Progenitor cell of endocrine pancreas (in vitro differentiated cells): Measurements from ENCODE around the gene ERRFI1. TPM values are rescaled to one million over a fixed set of nuclear protein-coding genes. Genes with fewer than 3 reads are reported as not detected.

Source experiments
- DNase-seq: peaks from one replicate; pipeline ENCODE4 v3.0.0; 2021; ENCODE audit warnings: low spot score; ENCODE audit not compliant: unreplicated experiment
- H3K27ac Mint-ChIP-seq: 2 replicates; pipeline ENCODE4 v1.8.0; 2021; ENCODE audit warnings: mild to moderate bottlenecking, moderate library complexity, mixed read lengths
- H3K27me3 Mint-ChIP-seq: 2 replicates; pipeline ENCODE4 v1.8.0; 2021; ENCODE audit warnings: mixed read lengths
- H3K36me3 Mint-ChIP-seq: 2 replicates; pipeline ENCODE4 v1.8.0; 2022; ENCODE audit warnings: mixed read lengths; ENCODE audit not compliant: insufficient read depth
- H3K4me1 Mint-ChIP-seq: 2 replicates; pipeline ENCODE4 v1.8.0; 2021; ENCODE audit warnings: low read depth, mixed read lengths
- H3K4me3 Mint-ChIP-seq: 2 replicates; pipeline ENCODE4 v1.8.0; 2021; ENCODE audit warnings: low read depth, mild to moderate bottlenecking, moderate library complexity, mixed read lengths
- H3K9me3 Mint-ChIP-seq: 2 replicates; pipeline ENCODE4 v1.8.0; 2021; ENCODE audit warnings: low read depth, mixed read lengths
- total RNA-seq: library from RNA; stranded (reverse); gene quantifications from 2 replicates; pipeline ENCODE4 v1.2.1, GENCODE V29; 2021
- TF ChIP-seq, protein P1 (sequence below): fragments of 200-600 bp; sonication (generic); IDR thresholded peaks from one replicate; pipeline ENCODE4 v1.5.0; 2021; ENCODE audit warnings: antibody characterized with exemption, mild to moderate bottlenecking; ENCODE audit not compliant: unreplicated experiment

The ERRFI1 gene
- total RNA-seq, 1 donor from 2014 or later = 138 TPM

DNA sequence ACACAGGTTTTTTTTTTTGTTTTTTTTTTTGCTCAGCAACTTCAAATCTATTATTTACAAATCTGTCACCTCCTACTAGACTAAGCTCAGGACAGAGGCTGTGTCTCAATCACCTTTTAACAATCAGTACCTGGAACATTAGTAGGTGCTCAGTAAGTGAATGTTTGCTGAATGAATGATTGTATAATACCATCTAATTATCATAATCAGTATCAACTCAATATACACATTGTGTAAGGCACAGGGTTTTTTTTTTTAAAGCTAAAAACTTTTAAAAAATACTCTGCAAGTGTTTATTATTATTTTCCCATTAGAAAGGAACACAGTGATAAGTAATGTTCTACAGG lies 9.2 kb downstream of the ERRFI1 start:
- DNase-seq = no peak
- Mint-ChIP-seq H3K27me3 (no peaks in the 10 kb centered on the region), H3K27ac (peak overlapping the region; percentile 79), H3K36me3 (peaks cover 22% of the 10 kb centered on the region), H3K4me1 (peaks cover 66% of the 10 kb centered on the region), H3K9me3 (no peaks in the 10 kb centered on the region), H3K4me3 (peak overlapping the region; percentile 15)
- TF ChIP-seq, protein P1, sequence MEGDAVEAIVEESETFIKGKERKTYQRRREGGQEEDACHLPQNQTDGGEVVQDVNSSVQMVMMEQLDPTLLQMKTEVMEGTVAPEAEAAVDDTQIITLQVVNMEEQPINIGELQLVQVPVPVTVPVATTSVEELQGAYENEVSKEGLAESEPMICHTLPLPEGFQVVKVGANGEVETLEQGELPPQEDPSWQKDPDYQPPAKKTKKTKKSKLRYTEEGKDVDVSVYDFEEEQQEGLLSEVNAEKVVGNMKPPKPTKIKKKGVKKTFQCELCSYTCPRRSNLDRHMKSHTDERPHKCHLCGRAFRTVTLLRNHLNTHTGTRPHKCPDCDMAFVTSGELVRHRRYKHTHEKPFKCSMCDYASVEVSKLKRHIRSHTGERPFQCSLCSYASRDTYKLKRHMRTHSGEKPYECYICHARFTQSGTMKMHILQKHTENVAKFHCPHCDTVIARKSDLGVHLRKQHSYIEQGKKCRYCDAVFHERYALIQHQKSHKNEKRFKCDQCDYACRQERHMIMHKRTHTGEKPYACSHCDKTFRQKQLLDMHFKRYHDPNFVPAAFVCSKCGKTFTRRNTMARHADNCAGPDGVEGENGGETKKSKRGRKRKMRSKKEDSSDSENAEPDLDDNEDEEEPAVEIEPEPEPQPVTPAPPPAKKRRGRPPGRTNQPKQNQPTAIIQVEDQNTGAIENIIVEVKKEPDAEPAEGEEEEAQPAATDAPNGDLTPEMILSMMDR = no peak

- Mint-ChIP-seq H3K27me3 (no peaks in the 10 kb centered on the region), H3K9me3 (no peaks in the 10 kb centered on the region), H3K36me3 (peaks cover 22% of the 10 kb centered on the region), H3K4me3 (peak overlapping the region; percentile 15), H3K4me1 (peaks cover 62% of the 10 kb centered on the region), H3K27ac (peak overlapping the region; percentile 79)
- DNase-seq = no peak
- TF ChIP-seq, protein P1 = no peak
These were observed 9.8 kb downstream of the ERRFI1 start for GRCh38 chr1:8016210-8016894.

GRCh38 chr1:8015809-8016165 lies 10.3 kb downstream of the ERRFI1 start:
- TF ChIP-seq, protein P1 = no peak
- DNase-seq = no peak
- Mint-ChIP-seq H3K36me3 (peaks cover 23% of the 10 kb centered on the region), H3K4me1 (peaks cover 58% of the 10 kb centered on the region), H3K9me3 (no peaks in the 10 kb centered on the region), H3K27ac (peak overlapping the region; percentile 79), H3K4me3 (peak overlapping the region; percentile 18), H3K27me3 (no peaks in the 10 kb centered on the region)

GRCh38 chr1:8015036-8015808 lies 10.9 kb downstream of the ERRFI1 start:
- H3K4me1 Mint-ChIP-seq = peaks cover 54% of the 10 kb centered on the region
- H3K27ac Mint-ChIP-seq = peak overlapping the region; percentile 85
- no peak for DNase-seq
- no peak overlapping the region for H3K4me3 Mint-ChIP-seq
- TF ChIP-seq, protein P1 = peak; percentile 72
- H3K36me3 Mint-ChIP-seq = peaks cover 27% of the 10 kb centered on the region
- no peaks in the 10 kb centered on the region for H3K27me3 Mint-ChIP-seq
- no peaks in the 10 kb centered on the region for H3K9me3 Mint-ChIP-seq

DNA sequence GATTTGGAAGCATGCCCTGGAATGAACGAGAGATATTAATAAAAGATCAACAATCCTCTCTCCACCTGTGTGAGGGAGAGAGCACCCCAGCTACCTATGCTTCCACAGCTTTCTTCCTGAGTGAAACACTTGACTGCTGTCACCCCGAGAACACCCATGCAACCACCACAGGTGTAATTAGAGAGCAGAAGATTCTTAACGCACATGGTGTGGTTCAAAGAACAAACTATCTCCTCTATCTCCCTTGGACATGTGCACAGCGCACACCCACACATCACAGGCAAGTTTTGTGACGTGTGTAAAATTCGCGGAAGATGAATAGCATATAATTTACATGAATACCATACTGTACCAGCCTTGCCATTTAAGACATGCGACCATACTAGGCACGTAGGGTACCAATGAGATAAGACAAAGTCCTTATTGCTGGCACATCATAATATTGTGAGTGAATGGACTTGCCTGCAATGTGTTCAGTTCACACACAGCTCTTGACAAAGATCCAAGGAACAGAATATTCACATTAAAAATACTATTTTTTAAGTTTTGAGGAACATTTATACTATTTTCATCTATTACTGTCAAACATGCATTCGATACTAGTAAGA lies 11.6 kb downstream of the ERRFI1 start:
- Mint-ChIP-seq H3K4me3 (no peak overlapping the region), H3K9me3 (no peaks in the 10 kb centered on the region), H3K27ac (no peak overlapping the region), H3K36me3 (peaks cover 32% of the 10 kb centered on the region), H3K4me1 (peaks cover 49% of the 10 kb centered on the region), H3K27me3 (no peaks in the 10 kb centered on the region)
- DNase-seq = no peak
- TF ChIP-seq, protein P1 = no peak
